ENCODE data around the gene CNTROB.

Gene CNTROB

DNA sequence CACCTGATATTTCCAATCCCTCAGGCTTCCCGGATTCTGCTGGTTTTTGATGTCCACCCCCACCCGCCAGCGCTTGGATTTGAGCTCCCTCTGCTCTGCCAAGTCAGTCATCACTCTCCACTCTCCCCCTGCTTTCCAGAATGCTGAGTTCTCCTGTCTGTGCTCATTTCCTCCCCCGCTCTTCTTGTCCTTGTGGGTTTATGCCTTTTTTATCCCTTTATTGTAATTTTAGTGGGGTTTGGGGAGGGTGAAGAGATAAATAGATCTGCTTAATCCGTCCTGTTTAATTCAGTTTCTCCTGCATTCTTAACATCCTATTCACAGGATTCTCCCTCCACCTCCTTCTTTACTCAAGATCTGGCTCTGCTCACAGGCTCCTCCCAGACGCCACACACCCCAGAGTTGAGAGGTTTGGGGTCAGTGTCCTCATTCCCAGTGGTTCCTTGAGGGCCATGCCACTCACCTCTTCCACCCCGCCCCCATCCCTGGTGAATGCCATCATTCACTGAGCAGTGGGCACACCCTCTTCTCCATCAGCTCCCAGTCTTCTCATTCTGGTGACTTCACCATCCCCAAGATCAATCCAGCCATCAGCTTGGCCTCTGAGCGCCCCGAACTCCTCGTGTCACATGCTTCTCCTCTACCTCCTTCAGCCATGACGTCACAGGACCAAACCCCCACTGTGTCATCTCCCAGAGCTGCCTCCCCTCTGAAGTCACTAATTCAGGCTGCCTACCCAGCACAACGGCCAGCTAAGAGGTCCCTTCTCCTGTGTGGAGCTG is 55.3 kb downstream of the CNTROB start:
- no peak for DNase-seq (ENCODE audit: low spot score)

DNA sequence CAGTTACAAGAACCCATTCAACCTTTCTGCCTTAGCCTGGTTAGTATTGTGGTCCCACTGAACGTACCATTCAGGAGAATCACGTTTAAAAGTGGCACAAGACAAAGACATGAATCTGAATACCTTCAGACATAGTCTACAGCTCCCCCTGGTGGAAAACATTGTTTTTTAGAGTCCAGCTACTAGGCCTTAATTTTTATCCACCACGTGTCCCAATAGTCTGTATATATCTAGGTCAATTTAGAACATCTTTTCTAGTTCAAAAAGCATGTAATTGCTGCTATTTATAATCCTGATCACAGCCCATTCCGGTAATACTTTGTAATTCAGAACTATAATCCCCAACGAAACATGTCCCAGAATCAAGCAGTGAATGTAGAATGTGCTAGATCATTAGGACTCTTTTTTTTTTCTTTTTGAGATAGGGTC is 56.8 kb downstream of the CNTROB start:
- DNase-seq (ENCODE audit: low spot score), result peak; percentile 73

DNA sequence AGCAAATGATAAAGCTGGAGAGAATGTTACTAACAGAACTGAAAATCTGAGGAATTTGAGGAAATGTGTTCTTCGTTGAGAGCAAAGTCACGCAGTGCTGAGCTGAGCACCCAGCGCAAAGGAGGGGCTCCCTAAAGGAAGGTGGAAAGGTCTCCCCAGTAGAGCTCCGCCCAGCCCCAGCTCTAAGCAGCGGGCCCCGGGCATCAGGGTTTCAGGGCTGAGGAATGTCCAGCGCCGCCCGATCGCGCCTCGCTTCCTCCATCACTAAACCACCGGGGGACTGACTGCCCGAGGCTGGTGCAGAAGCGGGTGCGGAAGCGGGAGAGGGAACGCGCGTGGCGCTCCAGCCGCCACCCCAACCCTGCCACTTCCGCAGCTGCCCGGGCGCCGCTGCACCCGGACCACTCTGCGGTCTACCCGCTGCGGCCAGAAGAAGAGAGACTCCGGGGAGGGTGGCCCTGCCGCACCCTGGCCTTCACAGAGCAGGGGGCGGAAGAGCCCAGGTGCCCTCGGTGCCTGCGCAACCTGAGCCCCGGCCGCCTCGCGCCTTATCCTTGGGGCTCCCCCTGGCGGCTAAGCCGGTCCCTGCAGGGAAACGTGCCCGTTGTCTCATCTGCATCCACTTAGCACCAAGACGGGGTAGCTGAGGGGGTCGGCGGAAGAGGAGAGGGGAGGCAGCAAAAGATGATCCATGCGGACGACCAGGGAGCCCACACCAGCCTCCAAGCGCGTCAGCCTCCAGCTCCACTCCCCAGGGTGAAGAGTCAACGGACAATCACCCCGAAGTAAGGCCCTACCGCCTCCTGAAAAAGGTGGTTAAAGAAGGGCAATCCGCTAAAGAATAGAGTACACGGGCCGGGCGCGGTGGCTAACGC is 58.0 kb downstream of the CNTROB start:
- DNase-seq (ENCODE audit: low spot score), result peak; percentile 78

DNA sequence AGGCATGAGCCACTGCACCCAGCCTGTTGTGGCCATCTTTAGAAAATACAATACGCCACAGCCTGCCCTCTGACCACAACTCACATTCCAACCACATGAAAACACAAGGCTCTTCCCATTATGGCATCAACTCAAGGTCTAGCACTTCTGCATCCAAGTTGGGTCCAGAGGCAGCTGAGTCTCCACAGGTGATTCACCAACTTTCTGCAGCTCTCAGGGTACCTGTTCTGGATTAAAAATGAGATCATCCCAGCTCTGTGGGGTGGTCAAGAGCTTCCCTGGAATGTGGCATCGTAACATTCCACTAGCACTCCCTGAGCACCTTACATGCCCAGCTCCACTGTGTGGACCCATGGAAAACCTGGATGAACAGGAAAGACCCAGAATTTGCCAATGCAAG is 60.5 kb downstream of the CNTROB start:
- DNase-seq (ENCODE audit: low spot score), result no peak

DNA sequence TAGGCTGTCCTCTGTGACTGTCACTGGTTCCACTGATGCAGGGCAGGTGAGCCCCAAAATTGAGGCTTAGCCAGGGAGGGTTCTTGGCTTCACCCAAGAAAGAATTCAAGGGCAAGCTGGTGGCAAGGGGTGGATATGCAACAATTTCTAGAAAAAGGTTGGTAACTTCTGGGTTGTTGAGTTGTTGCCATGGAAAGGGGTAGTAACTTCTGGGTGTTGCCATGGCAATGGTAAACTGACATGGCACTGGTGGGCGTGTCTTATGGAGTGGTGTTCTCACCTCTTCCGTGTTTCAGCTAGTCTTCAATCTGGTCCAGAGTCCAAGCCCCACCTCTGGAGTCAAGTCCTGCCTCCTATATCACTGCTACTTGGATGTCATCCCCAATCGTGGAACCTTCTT is 60.9 kb downstream of the CNTROB start:
- no peak for DNase-seq (ENCODE audit: low spot score)

DNA sequence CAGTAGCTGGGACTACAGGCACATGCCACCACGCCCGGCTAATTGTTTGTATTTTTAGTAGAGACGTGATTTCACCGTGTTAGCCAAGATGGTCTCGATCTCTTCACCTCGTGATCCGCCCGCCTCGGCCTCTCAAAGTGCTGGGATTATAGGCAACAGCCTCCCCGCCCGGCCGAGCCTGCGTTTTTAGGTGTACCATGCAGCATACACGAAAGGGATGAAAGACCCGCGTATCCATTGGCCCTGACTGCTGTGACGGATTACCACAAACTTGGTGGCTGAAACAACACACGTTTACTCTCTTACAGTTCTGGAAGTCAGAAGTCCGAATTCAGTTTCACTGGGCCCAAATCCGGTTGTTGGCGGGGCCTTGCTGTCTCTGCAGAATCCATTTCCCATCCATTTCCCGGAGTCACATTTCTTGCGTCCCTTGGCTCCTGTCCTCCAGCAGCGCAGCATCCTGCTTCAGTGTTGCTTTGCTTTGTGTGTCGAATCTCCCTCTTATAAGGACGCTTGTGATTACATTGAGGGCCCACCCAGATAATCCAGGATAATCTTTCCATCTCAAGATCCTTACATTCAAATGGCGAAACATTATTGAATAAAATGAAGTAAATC is 62.1 kb downstream of the CNTROB start:
- no peak for DNase-seq (ENCODE audit: low spot score)

DNA sequence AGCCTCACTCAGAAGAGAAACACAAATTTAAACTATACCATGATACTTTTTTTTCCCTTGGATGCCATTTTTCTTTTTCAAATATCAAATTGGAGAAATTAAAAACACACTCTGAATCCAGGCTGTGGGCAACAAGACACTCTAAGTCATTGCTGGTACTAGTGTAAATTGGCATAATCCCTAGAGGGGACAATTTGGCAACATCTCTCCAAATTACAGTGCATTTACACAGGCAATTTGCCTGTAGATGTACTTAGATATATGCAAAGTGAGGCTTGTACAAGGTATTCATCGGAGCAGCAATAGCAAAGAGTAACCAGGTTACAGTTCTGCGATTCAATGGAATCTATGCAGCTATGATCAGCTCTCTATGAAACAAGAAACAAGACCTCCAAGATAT is 63.7 kb downstream of the CNTROB start:
- DNase-seq (ENCODE audit: low spot score), result no peak

DNA sequence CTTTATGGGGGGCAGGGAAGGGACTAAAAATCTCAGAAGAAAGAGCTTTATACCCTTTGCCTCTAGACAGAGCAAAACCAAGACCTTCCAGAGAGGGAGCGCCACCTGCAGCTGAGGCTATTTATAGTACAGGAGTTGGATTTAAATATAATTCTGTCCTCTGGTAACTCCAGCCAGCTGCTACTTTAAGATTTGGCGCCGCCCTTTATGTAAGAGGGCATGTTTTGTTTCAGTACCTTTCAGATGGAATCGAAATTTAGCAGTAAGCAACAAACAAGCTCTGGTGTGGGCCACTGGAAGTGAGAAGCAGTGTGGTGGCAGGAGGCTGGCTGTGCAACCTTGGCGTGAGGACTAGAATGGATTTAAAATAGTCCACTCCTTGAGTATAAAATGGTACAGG is 65.2 kb downstream of the CNTROB start:
- no peak for DNase-seq (ENCODE audit: low spot score)
